K562 (cell line): Measurements from ENCODE around the gene GRIN2D. TPM values are rescaled to one million over a fixed set of nuclear protein-coding genes. Genes with fewer than 3 reads are reported as not detected.

ENCODE experiments used
- ATAC-seq: fragments of 200-7000 bp; cut with Tn5 transposase; 3 replicates; pipeline ENCODE4 v1.9.1; 2020; ENCODE audit warnings: moderate library complexity
- BruUV-seq: library from RNA; stranded (reverse); fragments of 400-500 nt; replicated peaks from 2 replicates; lab custom pipeline; 2021; lab: Mats Ljungman, UMichigan
- CTCF ChIA-PET: fragments of 300-600 bp; formaldehyde crosslinking; extraction: SDS; loops from one replicate; lab custom pipeline; 2021; ENCODE audit warnings: low intra/inter-chr PET ratio; lab: Yijun Ruan, JAX
- POLR2A ChIA-PET: fragments of 300-600, 350-650 bp; sonication (Branson Sonifier 250); formaldehyde crosslinking; extraction: SDS; loops from one replicate; lab custom pipeline; 2021; ENCODE audit warnings: antibody characterized with exemption, inconsistent platforms; lab: Yijun Ruan, JAX
- DNase-seq, 4 experiments: peaks; one replicate each; pipeline versions ENCODE4 v3.0.0 to v3.0.0-alpha.2; 2011 to 2018; ENCODE audit warnings: low spot score in 3 of 4, mixed read lengths in 3 of 4; ENCODE audit errors: extremely low read depth in 1 of 4
- FAIRE-seq: peaks from 2 replicates; lab custom pipeline; 2011; peaks lifted over from hg19 to GRCh38; lab: Jason Lieb, UNC
- H2AFZ ChIP-seq: 2 replicates; pipeline ENCODE4 v1.6.0; 2011; ENCODE audit warnings: low read depth, low read length, control low read depth, inconsistent platforms
- H3K27ac ChIP-seq: fragments of 200-600 bp; 3 replicates; pipeline ENCODE4 v1.8.0; 2011; ENCODE audit warnings: low read depth, mild to moderate bottlenecking, control low read depth, inconsistent platforms, low read length, moderate library complexity, mixed read lengths; ENCODE audit errors: extremely low read depth
- H3K27me3 ChIP-seq, 2 experiments: fragments of 300-600 bp in 1 of 2; 2 replicates in 1 of 2; 3 replicates in 1 of 2; pipeline versions ENCODE4 v1.6.0 to v1.8.0; 2011; ENCODE audit warnings: inconsistent platforms in 2 of 2, low read length in 2 of 2, mild to moderate bottlenecking in 1 of 2, mixed read lengths in 1 of 2, moderate library complexity in 1 of 2; ENCODE audit not compliant: control insufficient read depth in 2 of 2, insufficient read depth in 2 of 2
- H3K36me3 ChIP-seq: fragments of 300-600 bp; 3 replicates; pipeline ENCODE4 v1.8.0; 2011; ENCODE audit warnings: mild to moderate bottlenecking, low read length, inconsistent platforms; ENCODE audit not compliant: control insufficient read depth, insufficient read depth
- H3K4me1 ChIP-seq, 2 experiments: fragments of 200-600 bp in 1 of 2; replicated peaks in 1 of 2; 2 replicates in 1 of 2; 3 replicates in 1 of 2; pipeline versions ENCODE4 v1.5.1 to v1.8.0; 2011; ENCODE audit warnings: inconsistent platforms in 2 of 2, low read length in 2 of 2, mild to moderate bottlenecking in 1 of 2, mixed read lengths in 1 of 2, moderate library complexity in 1 of 2; ENCODE audit not compliant: control insufficient read depth in 2 of 2, insufficient read depth in 2 of 2
- H3K4me2 ChIP-seq: 2 replicates; pipeline ENCODE4 v1.6.1; 2011; ENCODE audit warnings: low read length, control low read depth, inconsistent platforms, mixed read lengths; ENCODE audit not compliant: insufficient read depth
- H3K4me3 ChIP-seq: fragments of 200-600 bp; sonication (generic), shearing (Covaris generic); 2 replicates; pipeline ENCODE4 v1.5.1; 2016; ENCODE audit warnings: control low read depth, inconsistent platforms
- H3K79me2 ChIP-seq: fragments of 200-600 bp; 3 replicates; pipeline ENCODE4 v1.8.0; 2011; ENCODE audit warnings: low read length, inconsistent platforms; ENCODE audit not compliant: control insufficient read depth, insufficient read depth
- H3K9ac ChIP-seq, 2 experiments: 2 replicates each; pipeline versions ENCODE4 v1.6.0 to v1.6.1; 2011; ENCODE audit warnings: low read depth in 2 of 2, low read length in 2 of 2, control low read depth in 1 of 2, inconsistent platforms in 1 of 2, mild to moderate bottlenecking in 1 of 2, mixed read lengths in 1 of 2; ENCODE audit not compliant: insufficient read depth in 1 of 2
- H3K9me1 ChIP-seq: one replicate; pipeline ENCODE4 v1.6.0; 2011; ENCODE audit warnings: inconsistent platforms, mild to moderate bottlenecking, low read length, moderate library complexity; ENCODE audit not compliant: control insufficient read depth, insufficient read depth
- H3K9me3 ChIP-seq: replicated peaks from 2 replicates; pipeline ENCODE4 v1.5.1; 2011; ENCODE audit warnings: low read depth, low read length, inconsistent platforms; ENCODE audit not compliant: control insufficient read depth, insufficient read depth
- H4K20me1 ChIP-seq: replicated peaks from 2 replicates; pipeline ENCODE4 v1.6.1; 2011; ENCODE audit warnings: low read length, inconsistent platforms, mixed read lengths; ENCODE audit not compliant: control insufficient read depth, insufficient read depth
- HDAC6 ChIP-seq: IDR thresholded peaks from 2 replicates; pipeline ENCODE4 v1.6.1; 2012; ENCODE audit warnings: low read depth, mild to moderate bottlenecking, control low read depth, inconsistent platforms, low read length, moderate library complexity
- NR2C1 ChIP-seq, 2 experiments: fragments of 450-650 bp; IDR thresholded peaks; 2 replicates each; pipeline ENCODE4 v1.6.1; 2017; ENCODE audit warnings: mild to moderate bottlenecking in 2 of 2, antibody characterized with exemption in 1 of 2, inconsistent platforms in 1 of 2, missing compliant biosample characterization in 1 of 2, missing genetic modification characterization in 1 of 2
- RBFOX2 ChIP-seq: fragments of 200-400 bp; formaldehyde crosslinking; IDR thresholded peaks from 2 replicates; pipeline ENCODE4 v1.6.1; 2017; ENCODE audit warnings: low read depth, mild to moderate bottlenecking, low read length, moderate library complexity
- RBM17 ChIP-seq: fragments of 200-400 bp; formaldehyde crosslinking; IDR thresholded peaks from 2 replicates; pipeline ENCODE4 v1.6.1; 2017; ENCODE audit warnings: low read depth, mild to moderate bottlenecking, low read length, borderline replicate concordance
- WGBS: fragments of 100-300 bp; shearing (Covaris generic); methylation state at CpG from one replicate; pipeline ENCODE4 v1.1.6; 2016; ENCODE audit warnings: low coverage, mixed read lengths; ENCODE audit not compliant: insufficient coverage; ENCODE audit errors: missing lambda C conversion rate; 5-methylcytosine and 5-hydroxymethylcytosine counted together
- in situ Hi-C: fragments of 300-500 bp; cut with MboI; formaldehyde crosslinking; loops from 4 replicates; pipeline ENCODE4 v1.15.0; 2018; ENCODE audit warnings: inconsistent platforms, mixed read lengths
- intact Hi-C: fragments of 100-400 bp; cut with micrococcal nuclease; formaldehyde crosslinking; loops from 2 replicates; pipeline ENCODE4 v1.14.2; 2022
- polyA plus RNA-seq, 8 experiments: library from polyadenylated mRNA; depleted of rRNA in 4 of 8; stranded (reverse) in 5 of 8; unstranded in 3 of 8; fragments of >200 nt; fragmentation: Nextera tagmentation in 2 of 8; fragmentation: Illumina TruSeq in 1 of 8; extraction: Ambion mirVana in 2 of 8; extraction: Trizol in 1 of 8; gene quantifications; 2 replicates each; pipeline versions ENCODE4 v1.2.1 to v1.2.3, GENCODE V29; 2011 to 2014; ENCODE audit warnings: inconsistent platforms in 1 of 8, missing spikeins in 1 of 8
- total RNA-seq, 7 experiments: library from RNA; depleted of rRNA in 6 of 7; stranded (reverse); fragments of >200 nt in 6 of 7; fragmentation: Illumina TruSeq in 2 of 7; extraction: Trizol in 2 of 7; gene quantifications; 2 replicates each; pipeline versions ENCODE4 v1.2.1 to v1.2.3, GENCODE V29; 2011 to 2021; ENCODE audit warnings: low replicate concordance in 1 of 7

Gene GRIN2D
- total and polyA plus RNA-seq, 9 of the 15 experiments (the other 6 are each of a cell fraction or from before 2014, with no cell fraction given): 0.32 to 31.5 (median 1.8) TPM

GRCh38 chr19:48365602-48366001 lies 27.9 kb upstream of the GRIN2D start:
- intact Hi-C loops: loop anchor here (2.0 kb wide), 2 partner anchors 25 to 33 kb away; partner anchors contain the start of gene KDELR1
- H3K4me2 ChIP-seq: no peak overlapping the region
- H3K4me1 ChIP-seq: peaks cover 8 to 29% of the 10 kb centered on the region in 2 experiments
- H3K79me2 ChIP-seq: peaks cover 4% of the 10 kb centered on the region; the same call in 1 of the 3 replicates
- WGBS: 90% methylated on average over 6 of the region's 11 CpGs
- no TSS peak for BruUV-seq
- H3K9me1 ChIP-seq: no peaks in the 10 kb centered on the region
- POLR2A ChIA-PET: no interaction called here
- no peak for FAIRE-seq
- DNase-seq: no peak
- CTCF ChIA-PET: no interaction called here
- peaks cover 3% of the 10 kb centered on the region; the same call in 2 of the 3 replicates for H3K36me3 ChIP-seq
- ATAC-seq: no peak
- H3K9ac ChIP-seq: peak overlapping the region in 1 of 2 experiments; percentile 75; a peak in 2 of 4 replicates
- no peaks in the 10 kb centered on the region for H3K9me3 ChIP-seq
- H3K27ac ChIP-seq: no peak overlapping the region
- no peak overlapping the region for H3K4me3 ChIP-seq
- H3K27me3 ChIP-seq: no peaks in the 10 kb centered on the region
- 0 out of 2 replicates have a peak overlapping the region, but pooled peaks have one; percentile 19 for H2AFZ ChIP-seq
- TF ChIP-seq RBM17 (no peak), RBFOX2 (peak; percentile 40; the same call in 1 of the 2 replicates)
- H4K20me1 ChIP-seq: no peaks in the 10 kb centered on the region
- in situ Hi-C loops: no loop called here

GRCh38 chr19:48367855-48368254 lies 25.6 kb upstream of the GRIN2D start:
- no peak overlapping the region for H3K4me2 ChIP-seq
- H2AFZ ChIP-seq: no peak overlapping the region
- no peak overlapping the region for H3K4me3 ChIP-seq
- no peaks in the 10 kb centered on the region for H3K9me1 ChIP-seq
- TF ChIP-seq HDAC6 (no peak), NR2C1 (IDR thresholded peaks at IDR 0.05) (0 out of 2 replicates have a peak, but pooled peaks have one; percentile 27), NR2C1 (tag; IDR thresholded peaks at IDR 0.05) (no peak)
- 44% methylated on average over 5 of the region's 5 CpGs for WGBS
- no TSS peak for BruUV-seq
- intact Hi-C loops (no loop called here), in situ Hi-C loops (no loop called here)
- H3K4me1 ChIP-seq: peaks cover 8 to 29% of the 10 kb centered on the region in 2 experiments
- no peaks in the 10 kb centered on the region; the same call in 2 of the 3 replicates for H3K36me3 ChIP-seq
- peaks cover 4% of the 10 kb centered on the region; the same call in 1 of the 3 replicates for H3K79me2 ChIP-seq
- H3K9ac ChIP-seq: peak overlapping the region in 1 of 2 experiments; percentile 11; a peak in 1 of 4 replicates
- ChIA-PET POLR2A (interaction anchor here (0.7 kb wide), 1 partner anchor 46 kb away, joined by 3 read pairs; no protein-coding TSS in a partner anchor), CTCF (no interaction called here)
- no peak overlapping the region for H3K27ac ChIP-seq
- H3K9me3 ChIP-seq: no peaks in the 10 kb centered on the region
- no peaks in the 10 kb centered on the region for H3K27me3 ChIP-seq
- FAIRE-seq (no peak), DNase-seq (no peak), ATAC-seq (no peak)
- H4K20me1 ChIP-seq: no peaks in the 10 kb centered on the region
